NCI-H524 (cell line): ENCODE results near the gene CKS1B.
A peak's percentile ranks its signal among the peaks of the same experiment; 100 is the strongest.

Experiments
- DNase-seq, 2 experiments: peaks; one replicate each; lab custom pipeline; 2025; lab: John Stamatoyannopoulos, UW

Gene CKS1B

DNA sequence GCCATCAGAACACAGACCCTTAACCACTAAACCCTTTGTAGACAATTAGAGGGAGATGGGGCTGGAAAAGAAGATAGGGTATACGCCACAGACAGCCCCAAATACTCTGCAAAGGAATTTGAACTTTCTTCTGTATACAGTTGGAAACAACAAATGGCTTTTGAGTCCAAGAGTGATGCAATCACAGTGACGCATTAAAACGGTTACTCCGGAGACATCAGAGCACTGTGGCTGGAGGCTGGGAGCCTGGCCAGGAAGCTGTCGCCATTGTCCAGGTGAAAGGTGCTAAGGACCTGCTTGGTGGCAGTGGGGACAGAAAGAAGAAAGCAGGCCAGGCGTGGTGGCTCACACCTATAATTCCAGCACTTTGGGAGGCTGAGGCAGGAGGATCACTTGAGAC lies 12.8 kb downstream of the CKS1B start:
- no peak for DNase-seq

DNA sequence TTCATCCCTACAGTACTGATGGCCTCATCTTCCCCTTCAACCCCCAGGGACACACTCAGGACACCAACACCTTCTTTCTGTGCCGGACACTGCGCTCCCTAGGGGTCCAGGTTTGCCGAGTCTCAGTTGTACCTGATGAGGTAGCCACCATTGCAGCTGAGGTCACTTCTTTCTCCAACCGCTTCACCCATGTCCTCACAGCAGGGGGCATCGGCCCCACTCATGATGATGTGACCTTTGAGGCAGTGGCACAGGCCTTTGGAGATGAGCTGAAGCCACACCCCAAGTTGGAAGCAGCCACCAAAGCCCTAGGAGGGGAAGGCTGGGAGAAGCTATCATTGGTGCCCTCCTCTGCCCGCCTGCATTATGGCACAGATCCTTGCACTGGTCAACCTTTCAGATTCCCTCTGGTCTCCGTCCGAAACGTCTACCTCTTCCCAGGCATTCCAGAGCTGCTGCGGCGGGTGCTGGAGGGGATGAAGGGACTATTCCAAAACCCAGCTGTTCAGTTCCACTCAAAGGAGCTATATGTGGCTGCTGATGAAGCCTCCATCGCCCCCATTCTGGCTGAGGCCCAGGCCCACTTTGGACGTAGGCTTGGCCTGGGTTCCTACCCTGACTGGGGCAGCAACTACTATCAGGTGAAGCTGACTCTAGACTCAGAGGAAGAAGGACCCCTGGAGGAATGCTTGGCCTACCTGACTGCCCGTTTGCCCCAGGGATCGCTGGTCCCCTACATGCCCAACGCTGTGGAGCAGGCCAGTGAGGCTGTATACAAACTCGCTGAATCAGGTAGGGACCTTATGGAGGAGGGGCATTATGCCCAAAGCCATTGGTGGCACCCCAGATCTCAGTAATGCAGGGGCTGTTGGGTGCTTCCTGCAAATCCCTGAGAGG lies 13.8 kb downstream of the CKS1B start:
- no peak for DNase-seq

DNA sequence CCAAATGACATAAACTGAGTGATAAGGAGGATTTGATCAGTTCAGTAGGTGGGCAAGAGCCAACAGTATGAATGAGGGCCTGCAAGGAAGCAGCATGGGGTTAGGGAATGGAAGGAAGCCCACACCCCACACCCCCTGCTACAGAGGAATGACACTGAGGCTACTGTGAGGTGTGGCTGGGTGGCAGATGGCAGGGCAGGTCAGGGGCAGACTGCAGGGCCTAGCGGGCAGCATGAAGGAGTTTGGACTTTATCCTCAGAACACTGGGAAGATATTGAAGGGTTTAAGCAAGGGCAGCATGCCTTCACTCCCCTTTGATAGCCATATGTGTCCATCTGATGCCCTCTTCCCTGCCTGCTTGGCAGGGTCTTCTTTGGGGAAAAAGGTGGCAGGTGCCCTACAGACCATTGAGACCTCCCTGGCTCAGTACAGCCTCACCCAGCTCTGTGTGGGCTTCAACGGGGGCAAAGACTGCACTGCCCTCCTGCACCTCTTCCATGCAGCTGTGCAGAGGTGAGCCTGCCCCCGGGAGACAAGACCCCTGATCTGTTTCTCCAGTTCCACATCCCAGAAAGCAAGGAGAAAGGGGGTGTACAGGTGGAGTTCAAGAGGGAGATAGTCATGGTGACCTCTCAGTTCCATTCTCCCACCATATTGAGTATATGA lies 14.8 kb downstream of the CKS1B start:
- DNase-seq: no peak

DNA sequence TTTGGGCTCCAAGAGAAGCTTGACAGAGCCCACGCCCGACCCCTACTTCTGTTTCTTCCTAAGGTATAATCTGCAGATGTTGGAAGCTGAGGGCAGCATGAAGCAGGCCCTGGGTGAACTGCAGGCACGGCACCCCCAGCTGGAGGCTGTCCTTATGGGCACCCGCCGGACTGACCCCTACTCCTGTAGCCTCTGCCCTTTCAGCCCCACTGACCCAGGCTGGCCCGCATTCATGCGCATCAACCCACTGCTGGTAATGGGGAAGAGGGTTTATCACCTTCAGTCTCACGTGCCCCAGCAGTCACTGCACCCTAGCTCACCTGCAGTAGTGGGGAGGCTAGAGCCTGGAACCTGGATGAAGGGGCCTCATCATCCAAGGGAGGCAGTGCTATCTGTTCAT lies 15.8 kb downstream of the CKS1B start:
- DNase-seq: no peak

DNA sequence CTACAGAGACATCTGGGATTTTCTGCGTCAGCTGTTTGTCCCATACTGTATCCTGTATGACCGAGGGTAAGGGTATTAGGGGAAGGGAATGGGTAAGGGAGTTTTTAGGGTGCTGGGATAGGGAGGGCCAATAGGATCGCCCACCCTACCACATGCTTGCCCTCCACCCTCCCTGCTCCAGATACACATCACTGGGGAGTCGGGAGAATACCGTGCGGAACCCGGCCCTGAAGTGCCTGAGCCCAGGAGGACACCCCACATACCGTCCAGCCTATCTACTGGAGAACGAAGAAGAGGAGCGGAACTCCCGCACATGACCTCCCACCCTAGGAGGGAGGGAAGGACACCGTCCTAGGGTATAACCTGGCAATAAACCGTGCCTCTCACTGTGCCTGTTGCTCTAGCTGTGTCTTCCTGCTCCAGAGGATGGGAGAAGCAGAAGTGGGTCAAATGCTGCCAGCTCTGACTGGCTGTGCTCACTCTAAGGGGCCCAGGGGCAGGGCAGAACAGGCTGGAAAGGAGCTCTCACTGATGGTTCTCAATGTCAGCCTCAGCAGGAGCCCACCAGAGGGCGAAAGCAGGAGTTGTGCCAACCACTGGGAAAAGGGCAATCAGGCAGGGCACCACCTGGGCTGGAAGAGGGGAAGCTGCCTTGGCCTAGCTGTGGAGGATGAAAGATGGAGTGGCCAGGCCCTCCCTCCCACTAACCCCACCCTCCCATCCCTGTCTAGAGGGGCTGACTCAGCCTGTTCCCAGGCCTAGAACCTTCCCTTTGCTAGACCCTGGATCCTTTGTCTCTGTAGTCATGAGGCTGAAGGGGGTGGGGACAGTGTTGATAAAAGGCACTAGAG lies 18.5 kb downstream of the CKS1B start:
- peak; percentile 25 to 47 for DNase-seq

DNA sequence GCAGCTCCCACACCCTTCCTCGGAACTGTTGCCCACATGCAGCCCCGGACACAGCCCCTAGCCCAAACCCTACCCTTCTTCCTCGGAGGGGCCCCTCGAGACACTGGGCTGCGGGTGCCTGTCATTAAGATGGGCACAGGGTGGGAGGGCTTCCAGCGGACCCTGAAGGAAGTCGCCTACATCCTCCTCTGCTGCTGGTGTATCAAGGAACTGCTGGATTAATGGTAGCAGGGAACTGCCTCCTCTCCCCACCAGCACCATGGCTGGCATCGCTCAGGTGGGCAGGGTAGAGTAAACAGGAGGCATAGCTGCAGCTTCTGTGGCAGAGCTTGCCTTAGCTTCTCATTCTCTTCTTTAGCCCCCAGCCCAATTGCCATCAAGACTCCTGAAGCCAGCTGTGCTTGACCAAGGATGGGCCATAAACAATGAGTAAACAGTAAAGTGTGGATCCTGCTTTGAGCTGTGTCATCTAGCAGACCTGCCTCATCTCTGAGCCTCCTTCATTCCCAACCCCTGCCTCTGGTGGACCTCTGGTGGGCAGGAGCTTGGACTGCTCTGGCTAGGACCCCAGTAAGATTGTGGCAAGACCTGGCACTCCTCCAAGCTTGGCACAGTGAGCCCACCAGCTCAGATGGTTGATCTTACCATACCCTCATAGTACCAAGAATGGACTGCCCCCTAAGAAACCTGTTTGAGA lies 19.2 kb downstream of the CKS1B start, which contains the start of gene LENEP:
LENEP (plus strand) TSS at position 15 of the 697 bp plus-strand sequence; CDS start at position 37, 22 bp downstream.
- DNase-seq: no peak

DNA sequence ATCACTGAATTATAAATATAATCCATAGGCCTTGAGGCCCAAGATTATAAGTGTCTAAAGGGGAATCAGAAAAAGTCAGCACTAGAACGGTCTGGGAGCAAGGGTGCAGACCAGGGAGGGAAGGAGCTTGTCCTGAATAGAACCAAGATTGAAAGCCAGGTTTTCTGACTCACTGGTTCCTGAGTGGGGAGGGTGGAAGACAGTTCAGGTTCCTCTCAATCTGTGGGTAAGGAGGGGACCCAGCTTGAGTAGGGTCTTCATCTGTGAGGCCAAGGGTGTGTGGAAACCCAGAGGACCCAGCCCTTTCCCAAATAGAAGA lies 19.7 kb downstream of the CKS1B start:
- DNase-seq: no peak

DNA sequence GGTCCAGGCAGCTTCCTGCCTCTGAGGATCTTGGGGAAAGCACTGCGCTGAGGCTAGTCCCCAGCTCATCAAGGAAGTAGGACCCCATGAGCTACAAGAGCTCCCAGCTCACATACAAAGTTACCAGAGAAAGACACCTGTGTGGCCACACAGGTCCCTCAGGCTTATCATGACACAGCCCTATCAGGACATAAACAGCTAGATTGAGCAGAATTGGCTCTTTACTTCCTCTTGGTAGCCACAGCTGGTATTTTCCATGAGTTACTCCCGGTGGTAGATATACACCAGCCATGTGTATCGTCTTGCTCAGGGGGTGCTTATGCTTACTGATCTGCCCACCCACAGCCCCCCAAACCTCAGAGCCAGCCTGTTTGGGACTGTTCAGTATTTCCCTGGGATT lies 20.1 kb downstream of the CKS1B start:
- no peak for DNase-seq

DNA sequence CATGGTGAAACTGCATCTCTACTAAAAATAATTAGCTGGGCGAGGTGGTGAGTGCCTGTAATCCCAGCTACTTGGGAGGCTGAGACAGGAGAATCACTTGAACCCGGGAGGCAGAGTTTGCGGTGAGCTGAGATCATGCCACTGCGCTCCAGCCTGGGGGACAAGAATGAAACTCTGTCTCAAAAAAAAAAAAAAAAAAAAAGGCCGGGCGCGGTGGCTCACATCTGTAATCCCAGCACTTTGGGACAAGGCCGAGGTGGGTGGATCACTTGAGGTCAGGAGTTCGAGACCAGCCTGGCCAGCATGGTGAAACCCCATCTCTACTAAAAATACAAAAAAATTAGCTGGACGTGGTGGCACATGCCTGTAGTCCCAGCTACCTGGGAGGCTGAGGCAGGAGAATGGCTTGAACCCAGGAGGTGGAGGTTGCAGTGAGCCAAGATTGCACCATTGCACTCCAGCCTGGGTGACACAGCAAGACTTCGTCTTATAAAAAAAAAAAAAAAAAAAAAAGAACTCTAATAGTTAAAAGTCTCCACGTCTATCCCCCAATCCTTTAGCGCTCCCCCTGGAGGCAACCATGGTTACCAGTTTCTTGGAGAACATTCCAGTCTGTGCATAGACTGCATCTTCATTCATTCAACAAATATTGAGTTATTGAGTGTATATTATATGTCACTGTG lies 21.0 kb downstream of the CKS1B start:
- DNase-seq: peak in 1 of 2 experiments; percentile 44

DNA sequence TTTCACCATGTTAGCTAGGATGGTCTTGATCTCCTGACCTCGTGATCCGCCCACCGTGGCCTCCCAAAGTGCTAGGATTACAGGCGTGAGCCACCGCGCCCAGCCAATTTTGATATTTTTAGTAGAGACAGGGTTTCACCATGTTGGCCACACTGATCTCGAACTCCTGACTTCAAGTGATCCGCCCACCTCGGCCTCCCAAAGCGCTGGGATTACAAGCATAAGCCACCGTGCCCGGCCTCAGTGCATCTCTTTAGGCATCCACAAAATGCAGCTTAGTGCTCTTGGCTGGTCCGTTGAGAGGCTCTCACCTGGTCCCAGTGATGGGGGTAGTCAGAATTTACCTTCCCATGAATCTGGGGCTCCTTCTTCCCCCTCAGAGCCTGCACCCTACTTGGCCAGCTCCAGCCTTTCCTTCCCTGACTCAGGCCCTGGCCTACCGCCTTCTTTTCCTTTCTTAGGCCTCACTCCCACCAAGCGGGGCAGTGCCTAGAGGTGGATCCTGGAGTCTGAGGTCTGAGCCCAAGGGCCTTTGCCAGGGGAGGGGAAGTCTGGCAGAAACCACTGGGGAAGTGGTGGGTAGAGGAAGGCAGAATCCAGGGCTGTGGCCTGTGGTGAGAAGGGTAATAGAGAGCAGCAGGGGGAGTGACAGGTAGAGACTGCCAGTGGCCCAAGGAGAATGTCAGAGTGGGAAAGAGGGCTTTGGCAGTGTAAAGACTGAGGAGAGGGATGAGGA lies 22.7 kb downstream of the CKS1B start:
- DNase-seq: no peak

DNA sequence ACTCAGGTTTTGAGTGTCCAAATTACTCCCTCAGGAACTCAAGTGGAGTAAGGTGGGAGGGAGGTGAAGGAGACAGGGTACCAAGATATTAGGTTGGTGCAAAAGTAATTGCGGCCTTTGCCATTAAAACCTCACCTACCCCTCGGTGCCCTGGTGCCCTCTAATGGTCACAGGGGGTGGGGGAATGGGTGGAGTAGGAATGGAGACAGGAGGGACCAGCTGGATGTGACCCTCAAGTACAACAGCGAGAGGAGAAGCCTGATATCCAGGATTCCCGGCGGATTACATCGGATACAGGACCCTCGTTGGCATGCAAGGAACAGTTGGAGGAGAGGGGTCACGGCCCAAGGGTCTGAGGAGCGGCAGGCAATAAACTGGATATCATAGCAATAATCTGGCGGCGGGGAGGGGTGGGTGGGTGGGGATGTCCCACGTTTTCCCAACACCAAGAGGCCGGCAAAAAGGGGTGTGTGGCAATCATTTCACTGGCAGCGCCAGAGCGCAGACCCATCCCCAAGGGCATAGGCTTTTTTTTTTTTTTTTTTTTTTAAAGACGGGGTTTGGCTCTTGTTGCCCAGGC lies 23.8 kb downstream of the CKS1B start:
- DNase-seq: no peak

DNA sequence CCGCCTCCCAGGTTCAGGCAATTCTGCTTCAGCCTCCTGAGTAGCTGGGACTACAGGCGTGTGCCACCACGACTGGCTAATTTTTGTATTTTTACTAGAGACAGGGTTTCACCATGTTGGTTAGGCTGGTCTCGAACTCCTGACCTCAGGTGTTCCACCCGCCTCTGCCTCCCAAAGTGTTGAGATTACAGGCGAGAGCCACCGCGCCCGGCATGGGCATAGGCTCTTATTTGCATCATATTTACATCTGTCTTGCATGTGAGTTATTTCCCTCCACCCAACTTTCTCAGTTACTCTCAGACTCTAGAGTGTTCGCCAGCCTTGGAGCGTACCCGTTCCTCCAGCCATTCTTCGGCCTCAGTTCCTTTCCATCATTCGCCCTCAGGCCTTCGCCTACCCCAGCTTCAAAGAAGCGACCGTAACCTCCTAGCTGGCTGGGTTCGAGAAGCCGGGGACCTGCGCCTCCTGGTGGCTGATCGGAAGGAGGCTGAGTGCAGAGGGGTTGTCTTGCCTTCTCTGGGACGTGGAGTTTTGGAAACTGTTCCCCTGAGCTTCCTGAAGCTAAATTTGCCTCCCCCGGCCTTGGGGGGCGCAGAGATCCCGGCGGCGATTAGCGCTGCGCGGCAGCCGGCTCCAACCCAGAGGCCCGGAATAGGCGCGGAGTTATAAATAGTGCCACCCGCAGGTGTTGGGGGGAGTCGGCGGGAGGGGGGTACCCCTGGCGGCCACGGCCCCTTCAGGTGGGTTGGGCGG lies 24.5 kb downstream of the CKS1B start:
- peak in 1 of 2 experiments; percentile 40 for DNase-seq

DNA sequence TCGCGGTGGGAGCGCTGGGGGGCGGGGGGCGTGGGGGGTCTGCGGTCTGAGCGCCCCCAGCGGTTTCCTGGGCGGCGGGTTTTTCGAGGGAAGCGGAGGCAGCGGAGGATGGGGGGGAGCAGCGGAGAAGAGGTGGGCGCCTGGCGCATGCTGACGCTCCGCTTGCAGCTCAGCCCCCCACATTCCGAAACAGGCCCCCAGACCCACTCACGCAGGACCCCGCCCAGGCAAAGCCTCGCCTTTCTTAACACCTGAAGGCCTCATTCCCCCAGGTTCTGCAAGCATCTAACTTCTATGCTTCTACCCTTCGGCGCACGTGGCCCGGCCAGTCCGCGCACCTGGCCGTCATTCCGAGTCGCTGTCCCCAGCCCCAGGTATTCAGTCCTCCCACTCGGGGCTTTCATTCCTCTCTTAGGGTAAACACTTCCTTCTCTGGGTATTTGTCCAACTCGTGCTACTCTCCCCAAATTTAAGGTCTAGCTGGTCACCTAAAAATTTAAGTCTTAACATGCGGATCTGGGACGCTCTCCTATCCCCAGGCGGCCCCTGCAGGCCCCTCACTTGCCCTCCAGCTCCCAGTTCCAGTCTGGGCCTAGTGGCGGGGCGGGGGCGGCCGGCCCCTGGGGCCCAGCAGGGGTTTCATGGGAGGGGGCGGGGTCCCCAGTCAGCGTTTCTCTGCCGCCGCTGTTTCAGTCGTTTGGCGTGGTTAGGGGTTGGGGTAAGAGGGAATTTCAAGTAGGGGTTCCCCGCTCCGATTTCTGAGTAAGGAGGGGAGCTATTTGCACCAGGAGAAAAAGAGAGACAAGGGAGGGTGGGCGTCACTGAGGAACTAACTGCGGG lies 25.3 kb downstream of the CKS1B start:
- no peak for DNase-seq

DNA sequence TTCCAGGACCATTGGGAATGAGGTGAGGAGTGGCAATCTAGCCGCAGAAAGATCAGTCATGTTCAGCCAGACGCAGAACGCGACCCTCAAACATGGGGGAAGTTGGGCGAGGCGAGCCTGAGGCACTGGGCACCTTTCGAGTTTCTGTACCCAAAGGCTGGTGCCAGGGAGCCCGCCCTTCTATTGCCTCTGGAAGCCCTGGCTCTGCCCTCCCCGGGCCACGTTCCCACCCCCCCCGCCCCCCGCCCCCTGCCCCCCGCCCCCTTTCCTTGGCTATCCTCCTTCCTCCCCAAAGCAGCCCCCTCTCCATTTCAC lies 25.9 kb downstream of the CKS1B start:
- DNase-seq: peak in 1 of 2 experiments; percentile 50

DNA sequence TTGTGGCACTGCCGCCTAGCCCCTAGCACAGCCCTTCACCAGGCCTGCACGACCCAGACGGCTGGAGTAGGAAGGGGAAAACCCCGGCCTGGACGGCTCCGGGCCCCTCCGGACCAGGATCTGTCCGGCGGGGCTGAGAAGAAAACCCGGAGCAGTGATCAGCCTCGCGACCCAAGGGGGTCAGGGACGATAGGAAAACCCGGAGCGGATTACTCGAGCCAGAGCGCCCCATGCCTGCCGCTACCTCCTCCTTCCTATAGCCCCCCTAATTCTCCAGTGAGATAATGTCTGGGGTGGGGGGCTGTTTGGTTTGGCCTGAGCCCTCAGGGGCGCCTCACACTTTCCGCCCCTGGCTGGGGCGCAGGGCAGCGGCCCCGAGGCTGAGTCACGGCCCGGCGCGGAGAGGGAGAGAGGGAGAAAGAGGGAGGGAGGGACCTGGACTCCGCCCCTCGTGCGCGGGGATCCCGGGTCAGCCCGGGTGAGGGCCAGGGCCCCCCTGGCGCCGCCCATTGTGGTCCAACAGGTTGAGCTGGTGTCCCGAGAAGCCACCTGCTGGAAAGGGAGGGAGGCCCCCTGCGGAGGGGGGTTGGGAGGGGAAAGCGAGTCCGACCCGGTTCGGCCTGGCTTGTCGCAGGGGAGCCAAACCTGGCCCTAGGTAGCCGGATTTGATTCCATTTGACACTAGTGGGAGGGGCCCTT lies 26.4 kb downstream of the CKS1B start:
- DNase-seq: peak; percentile 81 to 89

DNA sequence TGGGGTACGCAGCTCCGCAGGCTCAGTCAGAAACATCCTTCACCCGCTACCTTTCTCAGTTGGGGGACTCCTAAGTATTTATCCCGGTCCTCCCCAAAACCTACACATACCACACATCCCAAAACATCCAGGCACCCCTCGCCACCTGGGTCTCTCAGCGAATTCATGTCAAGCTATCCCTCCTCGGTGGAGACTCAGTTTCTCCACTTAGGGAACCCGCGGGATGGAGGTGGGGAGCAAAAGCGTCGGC lies 26.9 kb downstream of the CKS1B start:
- DNase-seq: peak in 1 of 2 experiments; percentile 43

DNA sequence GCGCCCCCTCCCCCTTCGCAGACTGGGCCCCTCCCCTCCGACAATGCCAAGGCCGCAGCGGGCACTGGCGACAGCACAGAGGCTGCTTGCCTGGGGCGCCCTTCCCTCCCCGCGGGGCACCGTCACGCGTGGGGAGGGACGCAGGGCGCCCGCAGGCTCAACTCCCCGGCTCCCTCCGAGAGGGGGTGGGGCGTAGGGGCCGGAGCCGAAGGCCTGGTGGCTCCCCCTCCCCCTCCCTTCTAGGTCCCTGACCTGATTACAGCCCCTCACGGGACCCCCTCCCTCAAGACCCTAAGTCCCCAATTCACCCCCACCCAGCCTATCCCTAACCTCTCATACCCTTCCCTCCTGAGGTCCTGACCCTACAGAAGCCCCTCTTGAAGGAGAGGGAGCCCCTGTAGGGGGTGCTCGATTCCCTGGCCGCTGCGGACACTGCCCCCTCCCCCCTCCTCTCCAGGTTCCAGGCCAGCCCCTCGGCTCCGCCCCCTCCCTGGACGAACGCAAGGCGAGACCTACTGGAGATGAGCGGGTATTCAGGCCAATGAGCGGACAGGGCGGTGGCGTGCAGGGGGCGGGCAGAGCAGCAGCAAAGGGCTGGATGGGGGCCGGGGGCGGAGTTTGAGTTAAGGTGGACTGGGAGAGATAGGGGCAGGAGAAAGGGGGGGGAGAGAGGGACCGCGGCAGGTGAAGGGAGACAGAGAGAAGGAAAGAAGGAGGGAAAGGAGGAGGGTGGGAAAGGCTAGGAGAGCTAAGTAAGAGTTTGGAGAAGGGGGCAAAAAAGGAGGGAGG lies 27.4 kb downstream of the CKS1B start:
- DNase-seq: peak; percentile 95 to 97
